Ectodermal cell (in vitro differentiated cells): ENCODE measurements around the gene RALGAPA1.
A peak's percentile ranks its signal among the peaks of the same experiment; 100 is the strongest.

Experiments
- H3K27ac ChIP-seq: 2 replicates; pipeline ENCODE4 v1.7.0; 2013; ENCODE audit warnings: mild to moderate bottlenecking, low read depth, low read length; ENCODE audit not compliant: insufficient read depth, poor library complexity, severe bottlenecking
- H3K27me3 ChIP-seq: 2 replicates; pipeline ENCODE4 v1.7.0; 2013; ENCODE audit warnings: mild to moderate bottlenecking, low read length; ENCODE audit not compliant: insufficient read depth, control insufficient read depth, poor library complexity, severe bottlenecking
- H3K36me3 ChIP-seq: one replicate; pipeline ENCODE4 v1.7.0; 2013; ENCODE audit warnings: low read length; ENCODE audit not compliant: control insufficient read depth, insufficient read depth
- H3K4me1 ChIP-seq: one replicate; pipeline ENCODE4 v1.7.0; 2013; ENCODE audit warnings: low read length; ENCODE audit not compliant: control insufficient read depth, insufficient read depth
- H3K4me3 ChIP-seq: 2 replicates; pipeline ENCODE4 v1.7.0; 2013; ENCODE audit warnings: low read depth, low read length, control low read depth; ENCODE audit not compliant: insufficient read depth
- H3K9me3 ChIP-seq: 2 replicates; pipeline ENCODE4 v1.7.0; 2013; ENCODE audit warnings: mild to moderate bottlenecking, low read length, moderate library complexity; ENCODE audit not compliant: control insufficient read depth
- WGBS, 2 experiments: methylation state at CpG; one replicate each; pipeline ENCODE4 v1.1.7; 2013; ENCODE audit warnings: missing lambda C conversion rate in 2 of 2; 5-methylcytosine and 5-hydroxymethylcytosine counted together

The RALGAPA1 gene

DNA sequence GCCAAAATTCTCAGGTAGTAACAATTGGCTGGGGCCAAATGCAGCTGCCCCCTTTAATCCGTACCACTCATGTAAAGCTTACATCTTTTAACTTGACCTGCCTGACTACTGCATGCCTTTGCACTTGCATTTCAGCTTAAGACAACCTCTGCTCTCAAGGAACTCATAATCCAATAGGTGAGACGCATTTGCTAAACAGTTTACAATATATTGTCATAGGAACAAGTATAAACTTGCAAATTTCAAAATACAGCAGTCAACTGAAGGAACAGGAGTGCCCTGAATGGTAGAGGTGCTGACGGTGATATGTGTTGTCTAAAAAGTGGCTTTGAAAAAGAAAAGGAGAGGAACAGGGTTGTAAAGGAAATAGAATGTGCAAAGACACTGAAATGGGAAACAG is 13.4 kb upstream of the RALGAPA1 start:
- 82 to 91% methylated on average over 2 to 3 of the region's 3 CpGs for WGBS, 2 experiments
- Histone ChIP-seq H3K36me3 (no peaks in the 10 kb centered on the region), H3K9me3 (no peaks in the 10 kb centered on the region), H3K4me1 (no peaks in the 10 kb centered on the region), H3K4me3 (no peak overlapping the region), H3K27ac (no peak overlapping the region), H3K27me3 (no peaks in the 10 kb centered on the region)

DNA sequence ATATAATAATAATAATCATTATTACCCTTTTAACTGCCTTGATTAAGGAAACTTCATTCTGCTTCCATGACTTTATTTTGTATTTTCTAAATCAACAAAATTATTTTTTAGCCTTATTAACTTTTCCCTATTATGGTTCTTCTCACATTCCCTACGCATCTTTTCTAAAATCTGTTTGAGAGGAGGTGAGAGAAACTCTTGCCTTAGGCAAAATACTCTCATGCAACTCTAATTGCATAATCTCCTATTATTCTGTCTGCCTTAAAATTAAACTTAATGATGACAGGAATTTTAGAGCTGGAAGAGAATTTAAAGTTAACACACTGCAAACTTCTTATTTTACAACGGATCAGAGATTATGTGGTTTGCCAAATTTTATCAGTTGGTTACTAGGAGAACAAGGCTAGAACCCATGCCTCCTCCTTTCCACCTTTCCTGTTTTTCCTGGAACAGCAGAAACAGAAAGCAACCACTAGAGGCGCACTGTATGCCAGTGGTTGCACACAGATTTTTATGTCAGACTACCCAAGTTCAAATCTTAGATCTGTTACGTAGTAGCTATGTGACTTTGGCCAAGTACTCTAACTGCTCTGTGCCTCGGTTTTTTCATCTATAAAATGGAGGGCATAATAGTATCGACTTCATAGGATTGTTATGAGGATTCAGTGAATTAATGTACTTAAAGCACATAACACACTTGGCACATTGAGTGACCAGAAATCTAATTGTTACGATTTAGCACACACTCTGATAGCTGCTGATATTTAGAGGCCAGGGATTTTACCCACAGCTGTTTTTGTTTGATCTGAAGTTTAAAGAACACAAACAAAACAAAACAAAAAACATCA is 12.7 kb upstream of the RALGAPA1 start:
- Histone ChIP-seq H3K9me3 (no peaks in the 10 kb centered on the region), H3K27me3 (no peaks in the 10 kb centered on the region), H3K4me3 (no peak overlapping the region), H3K27ac (no peak overlapping the region), H3K4me1 (no peaks in the 10 kb centered on the region), H3K36me3 (no peaks in the 10 kb centered on the region)
- WGBS, 2 experiments: 28 to 43% methylated on average over 5 to 7 of the region's 7 CpGs

DNA sequence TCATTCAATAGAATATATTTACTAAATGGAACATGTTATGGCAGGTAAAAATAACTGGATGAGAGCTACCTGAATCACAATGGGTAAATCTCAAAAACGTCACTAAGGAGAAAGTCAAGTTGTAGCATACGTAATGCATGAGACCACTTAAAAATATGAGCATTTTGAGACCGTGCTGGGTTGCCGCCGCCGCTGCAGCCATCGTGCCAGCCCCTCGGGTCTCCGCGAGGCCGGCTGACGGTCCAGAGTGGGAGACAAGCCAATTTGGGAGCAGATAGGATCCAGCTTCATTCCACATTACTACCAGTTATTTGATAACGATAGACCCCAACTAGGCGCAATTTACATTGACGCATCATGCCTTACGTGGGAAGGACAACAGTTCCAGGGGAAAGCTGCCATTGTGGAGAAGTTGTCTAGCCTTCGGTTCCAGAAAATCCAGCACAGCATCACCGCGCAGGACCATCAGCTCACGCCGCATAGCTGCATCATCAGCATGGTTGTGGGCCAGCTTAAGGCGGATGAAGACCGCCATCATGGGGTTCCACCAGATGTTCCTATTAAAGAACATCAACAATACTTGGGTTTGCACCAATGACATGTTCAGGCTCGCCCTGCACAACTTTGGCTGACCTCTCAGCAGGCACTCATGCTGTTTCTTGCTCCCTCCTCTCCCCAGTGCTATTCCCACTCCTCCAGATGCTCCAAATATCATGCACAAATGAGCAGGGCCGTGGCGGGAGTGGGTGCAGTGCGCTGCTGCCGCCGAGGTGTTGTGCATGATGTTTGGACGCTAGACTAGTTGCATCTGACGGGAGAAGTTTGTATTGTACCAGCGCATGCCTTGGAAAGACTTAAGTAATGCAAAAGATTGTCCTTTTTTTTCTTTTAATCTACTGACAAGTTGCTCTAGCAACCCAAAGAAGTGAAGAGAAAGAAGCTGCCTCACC is 10.8 kb upstream of the RALGAPA1 start:
- no peaks in the 10 kb centered on the region for H3K27me3 ChIP-seq
- no peaks in the 10 kb centered on the region for H3K9me3 ChIP-seq
- no peaks in the 10 kb centered on the region for H3K36me3 ChIP-seq
- H3K4me3 ChIP-seq: no peak overlapping the region
- no peak overlapping the region for H3K27ac ChIP-seq
- 94% methylated on average over 32 of the region's 32 CpGs for WGBS, 2 experiments
- no peaks in the 10 kb centered on the region for H3K4me1 ChIP-seq

DNA sequence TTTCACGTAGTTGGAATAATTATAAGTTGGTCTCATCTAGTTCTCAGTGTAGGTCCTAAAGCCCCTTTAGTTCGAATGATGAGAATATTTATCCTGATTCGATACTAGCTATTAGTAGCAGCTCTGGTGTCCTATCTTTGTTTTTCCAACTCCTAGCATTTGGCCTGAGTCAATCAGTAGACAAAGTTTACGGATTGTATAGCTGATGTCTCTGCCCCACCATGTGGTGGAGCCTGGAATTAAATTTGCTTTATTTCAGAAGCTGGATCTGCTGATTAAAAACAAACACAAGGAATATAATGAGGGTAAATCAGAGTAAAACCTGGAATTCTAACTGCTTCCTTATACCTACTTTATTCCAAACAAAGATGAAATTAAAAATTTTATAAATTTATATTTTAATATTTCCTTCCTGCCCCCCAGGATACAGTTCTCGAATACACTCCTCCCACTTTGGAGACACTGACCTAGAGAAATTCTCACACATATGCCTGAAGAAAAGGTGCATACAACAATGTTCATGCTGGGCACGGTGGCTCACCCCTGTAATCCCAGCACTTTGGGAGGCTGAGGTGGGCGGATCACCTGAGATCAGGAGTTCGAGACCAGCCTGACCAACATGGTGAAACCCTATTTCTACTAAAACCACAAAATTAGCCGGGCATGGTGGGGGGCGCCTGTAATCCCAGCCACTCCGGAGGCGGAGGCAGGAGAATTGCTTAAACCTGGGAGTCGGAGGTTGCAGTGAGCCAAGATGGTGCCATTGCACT is 9.4 kb upstream of the RALGAPA1 start:
- no peaks in the 10 kb centered on the region for H3K4me1 ChIP-seq
- no peak overlapping the region for H3K27ac ChIP-seq
- H3K36me3 ChIP-seq: no peaks in the 10 kb centered on the region
- WGBS, 2 experiments: 85 to 87% methylated on average over 13 of the region's 13 CpGs
- no peak overlapping the region for H3K4me3 ChIP-seq
- no peaks in the 10 kb centered on the region for H3K9me3 ChIP-seq
- no peaks in the 10 kb centered on the region for H3K27me3 ChIP-seq

DNA sequence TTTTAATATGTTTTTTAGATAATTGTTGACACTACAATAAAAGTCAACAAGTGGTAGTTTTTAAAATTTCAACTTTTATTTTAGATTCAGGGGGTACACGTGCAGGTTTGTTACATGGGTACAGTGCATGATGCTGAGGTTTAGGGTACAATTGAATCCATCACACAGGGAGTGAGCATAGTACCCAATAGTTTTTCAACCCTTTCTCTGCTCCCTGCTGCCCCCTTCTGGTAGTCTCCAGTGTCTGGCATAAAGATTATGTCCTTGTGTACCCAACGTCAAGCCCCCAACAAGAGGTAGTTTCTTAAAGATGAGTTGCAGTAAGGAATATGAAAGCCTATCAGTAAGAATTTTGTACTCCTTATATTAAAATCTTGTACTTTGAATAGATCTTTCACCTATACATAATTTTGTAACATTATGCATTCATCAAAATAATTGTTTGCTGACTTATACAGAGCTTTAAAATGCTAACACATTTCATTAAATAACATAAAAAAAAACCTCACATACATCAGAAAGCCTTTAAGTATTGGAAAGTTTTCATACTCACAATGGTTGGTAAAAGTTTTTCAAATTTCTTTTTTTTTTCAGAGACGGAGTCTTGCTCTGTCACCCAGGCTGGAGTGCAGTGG is 5.4 kb upstream of the RALGAPA1 start:
- 46 to 52% methylated on average over 2 to 3 of the region's 3 CpGs for WGBS, 2 experiments
- Histone ChIP-seq H3K27ac (no peak overlapping the region), H3K4me3 (no peak overlapping the region)

DNA sequence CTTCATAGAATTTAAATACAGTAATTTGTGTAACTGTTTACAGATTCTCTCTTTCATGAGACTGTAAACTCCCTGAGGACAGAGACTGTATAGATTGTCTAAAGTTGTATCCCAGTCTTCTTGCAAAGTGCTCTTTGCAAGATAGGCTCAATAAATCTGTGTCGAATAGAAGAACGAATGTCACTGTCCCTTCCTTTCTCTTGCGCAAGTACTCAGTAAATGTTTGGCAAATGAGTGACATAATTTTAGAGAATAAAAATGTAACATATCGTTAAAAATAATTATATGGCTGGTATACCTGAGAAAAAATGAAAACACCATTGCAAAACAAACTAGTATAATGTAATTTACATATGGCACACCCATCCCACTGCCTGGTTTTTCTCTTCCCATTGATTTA is 1.9 kb upstream of the RALGAPA1 start:
- Histone ChIP-seq H3K36me3 (no peaks in the 10 kb centered on the region), H3K4me3 (no peak overlapping the region)
- 96 to 100% methylated on average over 2 of the region's 4 CpGs for WGBS, 2 experiments

More for the DNA sequence above, 5.4 kb upstream of the RALGAPA1 start:
- Histone ChIP-seq H3K27me3 (no peaks in the 10 kb centered on the region), H3K4me1 (no peaks in the 10 kb centered on the region), H3K36me3 (no peaks in the 10 kb centered on the region), H3K9me3 (no peaks in the 10 kb centered on the region)

DNA sequence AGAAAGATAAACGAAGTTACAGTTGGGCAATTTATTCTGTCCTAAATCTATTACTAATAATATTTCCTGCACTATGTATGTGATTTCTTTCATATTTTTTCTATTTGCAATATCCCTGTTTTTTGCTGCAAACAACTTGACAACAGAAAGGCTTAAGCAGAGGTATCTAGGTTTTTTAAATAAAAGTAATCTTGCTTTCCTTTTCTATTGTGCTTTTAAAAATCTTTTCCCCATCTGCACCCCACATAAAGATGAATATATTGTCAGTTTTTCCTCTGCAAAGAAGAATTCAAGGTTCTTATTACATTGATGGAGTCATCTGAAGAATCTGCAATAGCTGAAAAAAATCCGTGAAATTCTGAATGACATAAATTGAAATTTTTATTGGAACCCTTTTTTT is 502 bp upstream of the RALGAPA1 start:
- 60% methylated on average over 2 of the region's 2 CpGs; no CpG with 5 or more reads in 1 of the 2 experiments for WGBS, 2 experiments
- no peak overlapping the region for H3K27ac ChIP-seq
- H3K9me3 ChIP-seq: no peaks in the 10 kb centered on the region
- H3K4me3 ChIP-seq: no peak overlapping the region
- H3K27me3 ChIP-seq: no peaks in the 10 kb centered on the region
- H3K4me1 ChIP-seq: peaks cover 4% of the 10 kb centered on the region
- H3K36me3 ChIP-seq: no peaks in the 10 kb centered on the region

More for the DNA sequence above, 1.9 kb upstream of the RALGAPA1 start:
- H3K27ac ChIP-seq: no peak overlapping the region
- peaks cover 4% of the 10 kb centered on the region for H3K4me1 ChIP-seq
- no peaks in the 10 kb centered on the region for H3K9me3 ChIP-seq
- no peaks in the 10 kb centered on the region for H3K27me3 ChIP-seq

DNA sequence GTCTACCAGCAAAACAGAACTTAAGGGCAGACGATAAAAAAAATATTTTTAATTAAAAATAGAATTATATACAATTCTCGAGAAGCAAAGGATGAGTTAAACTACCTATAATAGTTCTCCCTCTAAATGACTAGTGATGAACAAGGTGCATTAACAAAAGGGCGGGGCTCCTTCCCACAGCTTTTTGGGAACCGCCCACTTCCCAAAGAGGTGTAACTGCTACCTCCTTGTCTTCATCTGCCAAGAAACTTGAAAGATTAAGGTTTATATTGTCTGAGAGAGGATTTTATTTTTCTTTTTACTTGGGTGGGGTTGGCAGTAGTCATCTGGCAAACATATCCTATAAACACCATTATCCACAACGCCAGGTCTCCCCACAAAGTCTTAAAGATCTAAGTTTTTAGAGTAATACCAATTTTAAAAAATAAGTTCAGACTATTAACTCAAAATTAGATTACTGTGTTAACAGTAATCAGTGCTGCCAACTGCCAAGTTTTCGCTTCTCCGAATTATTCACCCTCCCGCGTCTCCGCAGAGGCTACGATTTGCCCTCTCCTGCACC is 938 bp downstream of the RALGAPA1 start:
- Histone ChIP-seq H3K4me1 (peaks cover 4% of the 10 kb centered on the region), H3K9me3 (no peaks in the 10 kb centered on the region), H3K4me3 (peak overlapping the region; percentile 84), H3K27me3 (no peaks in the 10 kb centered on the region), H3K36me3 (no peaks in the 10 kb centered on the region), H3K27ac (peak overlapping the region; percentile 79)
- 2 to 5% methylated on average over 9 to 10 of the region's 11 CpGs for WGBS, 2 experiments

DNA sequence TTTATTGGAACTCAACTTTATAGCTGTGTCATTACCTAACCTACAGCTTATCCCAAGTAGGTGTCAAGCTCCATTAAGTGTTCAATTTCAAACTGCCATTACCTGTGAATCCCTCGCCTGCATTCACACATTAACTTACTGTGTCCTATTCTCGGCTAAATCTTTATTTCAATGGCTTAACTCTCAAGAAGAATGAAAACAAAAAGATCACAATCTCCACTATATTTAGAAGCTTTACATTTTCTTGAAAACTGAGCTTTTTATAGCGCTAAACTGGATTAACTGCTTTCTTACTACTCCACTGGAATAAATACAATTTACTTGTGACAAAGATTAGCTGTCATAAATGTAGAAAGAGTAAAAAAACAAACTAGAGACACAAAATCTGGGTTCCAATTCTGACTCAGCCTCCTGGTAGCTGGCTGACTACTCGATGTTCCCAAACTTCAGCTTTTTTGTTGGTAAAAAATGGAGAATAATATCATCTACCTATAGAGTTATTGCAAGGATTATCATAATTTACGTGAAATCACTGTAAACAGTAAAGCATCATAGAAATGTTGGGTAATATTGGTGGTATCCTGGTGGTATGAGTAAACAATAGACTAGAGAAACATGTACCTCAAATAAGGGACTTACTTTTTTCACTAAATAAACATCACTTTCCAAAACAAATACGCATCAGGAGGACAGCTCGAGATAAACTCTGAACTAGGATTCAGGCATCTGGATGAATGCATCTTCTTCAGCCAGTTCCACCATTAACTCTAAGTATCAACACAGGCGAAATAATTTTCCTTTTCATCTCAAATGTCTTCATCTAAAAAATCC is 1.7 kb downstream of the RALGAPA1 start:
- Histone ChIP-seq H3K36me3 (no peaks in the 10 kb centered on the region), H3K9me3 (no peaks in the 10 kb centered on the region), H3K27me3 (no peaks in the 10 kb centered on the region), H3K4me1 (peaks cover 4% of the 10 kb centered on the region), H3K4me3 (no peak overlapping the region), H3K27ac (no peak overlapping the region)
- whole genome bisulfite sequencing, 2 experiments: 76 to 83% methylated on average over 6 to 8 of the region's 8 CpGs
